H1 (cell line): ENCODE results near the gene CALD1. TPM values are rescaled to one million over a fixed set of nuclear protein-coding genes. Genes with fewer than 3 reads are reported as not detected.

Source experiments
- CTBP2 ChIP-seq: IDR thresholded peaks from 2 replicates; pipeline ENCODE4 v1.7.0; 2011; ENCODE audit warnings: borderline replicate concordance, mild to moderate bottlenecking, moderate library complexity, mixed read lengths, low read length; ENCODE audit not compliant: insufficient read depth, insufficient read length
- GABPA ChIP-seq: IDR thresholded peaks from 2 replicates; pipeline ENCODE4 v1.6.1; 2011; ENCODE audit warnings: mild to moderate bottlenecking, low read length, moderate library complexity, borderline replicate concordance; ENCODE audit not compliant: insufficient read depth
- POLR2A ChIP-seq, 2 experiments: IDR thresholded peaks; 1 replicate in 1 of 2; 2 replicates in 1 of 2; pipeline ENCODE4 v1.6.1; 2011; ENCODE audit warnings: low read depth in 2 of 2, low read length in 2 of 2, mild to moderate bottlenecking in 2 of 2; ENCODE audit errors: control extremely low read depth in 1 of 2
- polyA plus RNA-seq, 7 experiments: library from polyadenylated mRNA; depleted of rRNA in 3 of 7; stranded (reverse) in 5 of 7; unstranded in 2 of 7; fragments of >200 nt in 5 of 7; fragments of 200-250 nt in 2 of 7; gene quantifications; 1 replicate in 5 of 7; 2 replicates in 1 of 7; 4 replicates in 1 of 7; pipeline versions ENCODE4 v1.2.1 to v1.2.3, GENCODE V29; 2011 to 2013; ENCODE audit warnings: missing spikeins in 2 of 7, mixed read lengths in 2 of 7
- total RNA-seq: library from RNA; stranded (reverse); fragmentation: NEBNext Ultra II Directional; extraction: Animal tissue kit (Norgen Biotek cat#: 25700); gene quantifications from 2 replicates; pipeline ENCODE4 v1.2.1, GENCODE V29; 2021

Gene CALD1
- total and polyA plus RNA-seq, 2 of the 8 experiments (the other 6 are each of a cell fraction or from before 2014, with no cell fraction given): 34.3 to 177 TPM

DNA sequence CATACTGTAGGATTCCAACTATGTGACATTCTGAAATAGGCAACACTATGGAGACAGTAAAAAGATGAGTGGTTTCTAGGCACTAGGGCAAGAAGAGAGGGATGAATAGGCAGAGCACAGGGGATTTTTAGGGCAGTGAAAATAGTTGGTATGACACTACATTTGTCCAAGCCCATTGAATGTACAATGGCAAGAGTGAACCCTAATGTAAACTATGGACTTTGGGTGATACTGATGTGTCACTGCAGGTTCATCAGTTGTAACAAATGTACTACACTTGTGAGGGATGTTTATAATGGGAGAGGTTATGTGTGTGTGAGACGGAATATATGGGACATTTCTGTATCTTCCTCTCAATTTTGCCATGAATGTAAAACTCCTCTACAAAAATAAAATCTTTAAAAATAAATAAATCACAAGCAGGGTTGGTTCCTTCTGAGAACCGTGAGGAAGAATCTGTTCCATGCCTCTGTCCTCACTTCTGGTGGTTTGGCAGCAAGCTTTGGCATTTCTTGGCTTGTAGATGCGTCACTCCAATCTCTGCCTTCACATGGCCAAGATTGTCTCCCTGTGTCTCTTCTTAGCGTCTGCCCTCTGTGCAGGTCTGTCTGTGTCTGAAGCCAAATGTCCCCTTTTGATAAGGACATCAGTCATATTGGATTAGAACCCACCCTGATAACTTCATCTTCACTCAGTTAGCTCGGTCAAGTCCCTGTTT, 123.8 kb downstream of the CALD1 start (continued):
- no peak for TF ChIP-seq CTBP2
- no peak for TF ChIP-seq GABPA
- TF ChIP-seq POLR2A (IDR thresholded peaks at IDR 0.05; ENCODE audit: control extremely low read depth in 1 of 2, low read depth in 2 of 2, low read length in 2 of 2): no peak
- TF ChIP-seq, all 59 proteins: peak for 0
